ENCODE measurements around the gene GPATCH4.

The GPATCH4 gene

GRCh38 chr1:156601122-156601830 lies at the start of gene GPATCH4:
Gene GPATCH4 (minus strand): TSS chr1:156601479.
- peak within 1 kb of the TSS; percentile 96 for H2AFZ ChIP-seq (ENCODE audit: low read length, unreplicated experiment)
- H3K27ac ChIP-seq (ENCODE audit: low read depth, low read length), result peak within 1 kb of the TSS; percentile 79
- peaks cover 18% of the 10 kb centered on the region for H3K79me2 ChIP-seq (ENCODE audit: control insufficient read depth, insufficient read depth, low read length, unreplicated experiment)
- H3K4me3 ChIP-seq (ENCODE audit: low read depth, low read length), result peak within 1 kb of the TSS; percentile 83
- H3K4me1 ChIP-seq (ENCODE audit: control insufficient read depth, insufficient read depth, low read length, unreplicated experiment), result peaks cover 5% of the 10 kb centered on the region
- no peaks in the 10 kb centered on the region for H3K27me3 ChIP-seq (ENCODE audit: insufficient read depth, low read length)
- no peaks in the 10 kb centered on the region for H3K36me3 ChIP-seq (ENCODE audit: insufficient read depth, low read length)

GRCh38 chr1:156648951-156649350 lies 47.7 kb upstream of the GPATCH4 start:
- peaks cover 87% of the 10 kb centered on the region for H3K27me3 ChIP-seq (ENCODE audit: insufficient read depth, low read length)

GRCh38 chr1:156648496-156648895 lies 47.2 kb upstream of the GPATCH4 start:
- Histone ChIP-seq H3K27me3 (ENCODE audit: insufficient read depth, low read length) (peaks cover 87% of the 10 kb centered on the region), H3K36me3 (ENCODE audit: insufficient read depth, low read length) (no peaks in the 10 kb centered on the region), H3K4me1 (ENCODE audit: control insufficient read depth, insufficient read depth, low read length, unreplicated experiment) (no peaks in the 10 kb centered on the region), H3K27ac (ENCODE audit: low read depth, low read length) (no peak overlapping the region), H2AFZ (ENCODE audit: low read length, unreplicated experiment) (no peak overlapping the region), H3K79me2 (ENCODE audit: control insufficient read depth, insufficient read depth, low read length, unreplicated experiment) (no peaks in the 10 kb centered on the region), H3K4me3 (ENCODE audit: low read depth, low read length) (no peak overlapping the region)

More at GRCh38 chr1:156648951-156649350, 47.7 kb upstream of the GPATCH4 start:
- Histone ChIP-seq H3K4me3 (ENCODE audit: low read depth, low read length) (no peak overlapping the region), H2AFZ (ENCODE audit: low read length, unreplicated experiment) (no peak overlapping the region), H3K79me2 (ENCODE audit: control insufficient read depth, insufficient read depth, low read length, unreplicated experiment) (no peaks in the 10 kb centered on the region), H3K27ac (ENCODE audit: low read depth, low read length) (no peak overlapping the region), H3K4me1 (ENCODE audit: control insufficient read depth, insufficient read depth, low read length, unreplicated experiment) (no peaks in the 10 kb centered on the region), H3K36me3 (ENCODE audit: insufficient read depth, low read length) (no peaks in the 10 kb centered on the region)

GRCh38 chr1:156647351-156647750 lies 46.1 kb upstream of the GPATCH4 start:
- H3K27me3 ChIP-seq (ENCODE audit: insufficient read depth, low read length), result peaks cover 94% of the 10 kb centered on the region
- H3K4me1 ChIP-seq (ENCODE audit: control insufficient read depth, insufficient read depth, low read length, unreplicated experiment), result no peaks in the 10 kb centered on the region
- no peaks in the 10 kb centered on the region for H3K79me2 ChIP-seq (ENCODE audit: control insufficient read depth, insufficient read depth, low read length, unreplicated experiment)
- no peak overlapping the region for H3K4me3 ChIP-seq (ENCODE audit: low read depth, low read length)
- no peaks in the 10 kb centered on the region for H3K36me3 ChIP-seq (ENCODE audit: insufficient read depth, low read length)
- no peak overlapping the region for H3K27ac ChIP-seq (ENCODE audit: low read depth, low read length)
- no peak overlapping the region for H2AFZ ChIP-seq (ENCODE audit: low read length, unreplicated experiment)

- H3K27ac ChIP-seq (ENCODE audit: low read depth, low read length), result no peak overlapping the region
- H3K79me2 ChIP-seq (ENCODE audit: control insufficient read depth, insufficient read depth, low read length, unreplicated experiment), result no peaks in the 10 kb centered on the region
- no peaks in the 10 kb centered on the region for H3K36me3 ChIP-seq (ENCODE audit: insufficient read depth, low read length)
- no peaks in the 10 kb centered on the region for H3K4me1 ChIP-seq (ENCODE audit: control insufficient read depth, insufficient read depth, low read length, unreplicated experiment)
- H3K27me3 ChIP-seq (ENCODE audit: insufficient read depth, low read length), result peaks cover 96% of the 10 kb centered on the region
- H2AFZ ChIP-seq (ENCODE audit: low read length, unreplicated experiment), result no peak overlapping the region
- no peak overlapping the region for H3K4me3 ChIP-seq (ENCODE audit: low read depth, low read length)
These were observed 45.5 kb upstream of the GPATCH4 start for GRCh38 chr1:156646738-156647211.

- H3K79me2 ChIP-seq (ENCODE audit: control insufficient read depth, insufficient read depth, low read length, unreplicated experiment), result no peaks in the 10 kb centered on the region
- H3K36me3 ChIP-seq (ENCODE audit: insufficient read depth, low read length), result no peaks in the 10 kb centered on the region
- H2AFZ ChIP-seq (ENCODE audit: low read length, unreplicated experiment), result no peak overlapping the region
- no peak overlapping the region for H3K4me3 ChIP-seq (ENCODE audit: low read depth, low read length)
- H3K27me3 ChIP-seq (ENCODE audit: insufficient read depth, low read length), result peaks cover 97% of the 10 kb centered on the region
- no peaks in the 10 kb centered on the region for H3K4me1 ChIP-seq (ENCODE audit: control insufficient read depth, insufficient read depth, low read length, unreplicated experiment)
- H3K27ac ChIP-seq (ENCODE audit: low read depth, low read length), result no peak overlapping the region
These were observed 44.4 kb upstream of the GPATCH4 start for GRCh38 chr1:156645666-156646065.

GRCh38 chr1:156645056-156645455 lies 43.8 kb upstream of the GPATCH4 start:
- peaks cover 98% of the 10 kb centered on the region for H3K27me3 ChIP-seq (ENCODE audit: insufficient read depth, low read length)
- H3K27ac ChIP-seq (ENCODE audit: low read depth, low read length), result no peak overlapping the region
- no peaks in the 10 kb centered on the region for H3K36me3 ChIP-seq (ENCODE audit: insufficient read depth, low read length)

GRCh38 chr1:156644640-156645039 lies 43.4 kb upstream of the GPATCH4 start:
- H3K27ac ChIP-seq (ENCODE audit: low read depth, low read length), result no peak overlapping the region
- no peaks in the 10 kb centered on the region for H3K36me3 ChIP-seq (ENCODE audit: insufficient read depth, low read length)
- H3K4me1 ChIP-seq (ENCODE audit: control insufficient read depth, insufficient read depth, low read length, unreplicated experiment), result no peaks in the 10 kb centered on the region
- H3K79me2 ChIP-seq (ENCODE audit: control insufficient read depth, insufficient read depth, low read length, unreplicated experiment), result no peaks in the 10 kb centered on the region
- no peak overlapping the region for H2AFZ ChIP-seq (ENCODE audit: low read length, unreplicated experiment)
- peaks cover 100% of the 10 kb centered on the region for H3K27me3 ChIP-seq (ENCODE audit: insufficient read depth, low read length)
- H3K4me3 ChIP-seq (ENCODE audit: low read depth, low read length), result no peak overlapping the region

More at GRCh38 chr1:156645056-156645455, 43.8 kb upstream of the GPATCH4 start:
- no peaks in the 10 kb centered on the region for H3K4me1 ChIP-seq (ENCODE audit: control insufficient read depth, insufficient read depth, low read length, unreplicated experiment)
- no peak overlapping the region for H3K4me3 ChIP-seq (ENCODE audit: low read depth, low read length)
- no peaks in the 10 kb centered on the region for H3K79me2 ChIP-seq (ENCODE audit: control insufficient read depth, insufficient read depth, low read length, unreplicated experiment)
- no peak overlapping the region for H2AFZ ChIP-seq (ENCODE audit: low read length, unreplicated experiment)

GRCh38 chr1:156644146-156644545 lies 42.9 kb upstream of the GPATCH4 start:
- no peaks in the 10 kb centered on the region for H3K36me3 ChIP-seq (ENCODE audit: insufficient read depth, low read length)
- H3K27ac ChIP-seq (ENCODE audit: low read depth, low read length), result no peak overlapping the region
- H3K4me3 ChIP-seq (ENCODE audit: low read depth, low read length), result no peak overlapping the region
- no peak overlapping the region for H2AFZ ChIP-seq (ENCODE audit: low read length, unreplicated experiment)
- no peaks in the 10 kb centered on the region for H3K79me2 ChIP-seq (ENCODE audit: control insufficient read depth, insufficient read depth, low read length, unreplicated experiment)
- H3K4me1 ChIP-seq (ENCODE audit: control insufficient read depth, insufficient read depth, low read length, unreplicated experiment), result no peaks in the 10 kb centered on the region
- peaks cover 100% of the 10 kb centered on the region for H3K27me3 ChIP-seq (ENCODE audit: insufficient read depth, low read length)

GRCh38 chr1:156643778-156644092 lies 42.5 kb upstream of the GPATCH4 start:
- H3K27me3 ChIP-seq (ENCODE audit: insufficient read depth, low read length), result peaks cover 100% of the 10 kb centered on the region
- no peaks in the 10 kb centered on the region for H3K36me3 ChIP-seq (ENCODE audit: insufficient read depth, low read length)
- no peaks in the 10 kb centered on the region for H3K79me2 ChIP-seq (ENCODE audit: control insufficient read depth, insufficient read depth, low read length, unreplicated experiment)
- no peak overlapping the region for H2AFZ ChIP-seq (ENCODE audit: low read length, unreplicated experiment)
- no peak overlapping the region for H3K27ac ChIP-seq (ENCODE audit: low read depth, low read length)
- no peaks in the 10 kb centered on the region for H3K4me1 ChIP-seq (ENCODE audit: control insufficient read depth, insufficient read depth, low read length, unreplicated experiment)
- H3K4me3 ChIP-seq (ENCODE audit: low read depth, low read length), result no peak overlapping the region

GRCh38 chr1:156643049-156643777 lies 41.9 kb upstream of the GPATCH4 start:
- Histone ChIP-seq H3K27ac (ENCODE audit: low read depth, low read length) (no peak overlapping the region), H3K4me3 (ENCODE audit: low read depth, low read length) (no peak overlapping the region), H3K79me2 (ENCODE audit: control insufficient read depth, insufficient read depth, low read length, unreplicated experiment) (no peaks in the 10 kb centered on the region), H2AFZ (ENCODE audit: low read length, unreplicated experiment) (no peak overlapping the region), H3K4me1 (ENCODE audit: control insufficient read depth, insufficient read depth, low read length, unreplicated experiment) (no peaks in the 10 kb centered on the region), H3K36me3 (ENCODE audit: insufficient read depth, low read length) (no peaks in the 10 kb centered on the region), H3K27me3 (ENCODE audit: insufficient read depth, low read length) (peaks cover 100% of the 10 kb centered on the region)

All from ACC112 (cell line).